Spinal cord (tissue), 10 donors: ENCODE measurements around the gene ZNF496. TPM values are rescaled to one million over a fixed set of nuclear protein-coding genes. Genes with fewer than 3 reads are reported as not detected.

Source experiments
- DNase-seq, 6 donors: peaks; one replicate each; pipeline versions ENCODE4 v3.0.0 to v3.0.0-alpha.2; 2013 to 2015; ENCODE audit warnings: low spot score in 6 of 6, low read depth in 4 of 6
- H3K27ac ChIP-seq: one replicate; pipeline ENCODE4 v1.5.1; 2013; ENCODE audit warnings: low read depth, low read length, control low read depth
- H3K27me3 ChIP-seq: one replicate; pipeline ENCODE4 v1.6.1; 2013; ENCODE audit warnings: low read length; ENCODE audit not compliant: control insufficient read depth, insufficient read depth
- H3K36me3 ChIP-seq: one replicate; pipeline ENCODE4 v1.6.1; 2013; ENCODE audit warnings: low read length; ENCODE audit not compliant: control insufficient read depth, insufficient read depth
- H3K4me1 ChIP-seq: one replicate; pipeline ENCODE4 v1.6.1; 2013; ENCODE audit warnings: low read length; ENCODE audit not compliant: control insufficient read depth, insufficient read depth
- H3K4me3 ChIP-seq: one replicate; pipeline ENCODE4 v1.5.1; 2013; ENCODE audit warnings: low read depth, low read length, control low read depth
- H3K9me3 ChIP-seq: one replicate; pipeline ENCODE4 v1.6.1; 2013; ENCODE audit warnings: low read length; ENCODE audit not compliant: control insufficient read depth, insufficient read depth
- WGBS: methylation state at CpG from one replicate; pipeline ENCODE4 v1.1.5; 2013; ENCODE audit warnings: missing lambda C conversion rate; ENCODE audit not compliant: insufficient coverage; 5-methylcytosine and 5-hydroxymethylcytosine counted together
- polyA plus RNA-seq, 2 donors: library from polyadenylated mRNA; unstranded; fragments of 120-200 nt; gene quantifications; one replicate each; pipeline ENCODE4 v1.2.1, GENCODE V29; 2013; ENCODE audit not compliant: insufficient read length in 2 of 2
- total RNA-seq, 2 donors: library from RNA; depleted of rRNA in 1 of 2; stranded (reverse); fragments of 120-200 nt in 1 of 2; fragments of >200 nt in 1 of 2; gene quantifications; one replicate each; pipeline versions ENCODE4 v1.2.3 to v1.2.4, GENCODE V29; 2013 to 2014
- donor health status: healthy.

ZNF496 gene
- total and polyA plus RNA-seq, 4 donors = 11.2 to 35.9 (median 27.9) TPM

DNA sequence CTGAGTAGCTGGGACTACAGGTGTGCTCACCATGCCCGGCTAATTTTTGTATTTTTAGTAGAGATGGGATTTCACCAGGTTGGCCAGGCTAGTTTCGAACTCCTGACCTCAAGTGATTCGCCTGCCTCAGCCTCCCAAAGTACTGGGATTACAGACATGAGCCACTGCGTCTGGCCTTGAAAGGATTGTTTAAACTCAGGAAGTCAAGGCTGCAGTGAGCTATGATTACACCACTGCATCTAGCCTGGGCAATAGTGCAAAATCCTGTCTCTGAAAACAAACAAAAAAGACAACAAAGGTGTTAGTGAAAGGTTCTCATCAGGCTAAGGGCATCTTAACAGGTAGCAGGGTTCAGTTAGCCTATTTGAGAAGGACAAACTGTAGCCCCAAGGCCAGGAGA is 14.2 kb upstream of the ZNF496 start:
- Histone ChIP-seq H3K4me1 (peaks cover 6% of the 10 kb centered on the region), H3K9me3 (no peaks in the 10 kb centered on the region), H3K4me3 (no peak overlapping the region), H3K27ac (no peak overlapping the region), H3K27me3 (no peaks in the 10 kb centered on the region), H3K36me3 (no peaks in the 10 kb centered on the region)
- WGBS = 90% methylated on average over 3 of the region's 4 CpGs
- DNase-seq = no peak

DNA sequence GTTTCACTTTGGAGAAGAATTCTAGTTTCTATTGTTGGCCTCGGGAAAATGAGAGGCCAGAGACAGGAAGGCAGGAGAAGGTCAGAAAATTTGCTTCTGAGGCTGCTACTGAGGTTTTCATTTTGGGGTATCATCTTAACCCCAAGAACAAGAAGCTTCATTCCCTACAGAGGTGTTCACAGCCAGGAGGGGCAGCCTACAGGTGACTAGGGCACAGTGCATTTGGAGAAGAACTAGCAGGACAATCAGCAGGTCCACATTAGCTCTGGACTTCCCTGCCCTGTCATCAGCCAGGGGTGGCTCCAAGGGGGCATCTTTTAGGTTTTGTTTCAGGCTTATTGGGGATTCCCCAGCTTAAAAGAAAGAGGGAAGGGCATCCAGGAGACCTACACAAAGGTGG is 12.1 kb upstream of the ZNF496 start:
- WGBS = 57% methylated on average over 1 of the region's 1 CpG
- H3K27ac ChIP-seq = no peak overlapping the region

DNA sequence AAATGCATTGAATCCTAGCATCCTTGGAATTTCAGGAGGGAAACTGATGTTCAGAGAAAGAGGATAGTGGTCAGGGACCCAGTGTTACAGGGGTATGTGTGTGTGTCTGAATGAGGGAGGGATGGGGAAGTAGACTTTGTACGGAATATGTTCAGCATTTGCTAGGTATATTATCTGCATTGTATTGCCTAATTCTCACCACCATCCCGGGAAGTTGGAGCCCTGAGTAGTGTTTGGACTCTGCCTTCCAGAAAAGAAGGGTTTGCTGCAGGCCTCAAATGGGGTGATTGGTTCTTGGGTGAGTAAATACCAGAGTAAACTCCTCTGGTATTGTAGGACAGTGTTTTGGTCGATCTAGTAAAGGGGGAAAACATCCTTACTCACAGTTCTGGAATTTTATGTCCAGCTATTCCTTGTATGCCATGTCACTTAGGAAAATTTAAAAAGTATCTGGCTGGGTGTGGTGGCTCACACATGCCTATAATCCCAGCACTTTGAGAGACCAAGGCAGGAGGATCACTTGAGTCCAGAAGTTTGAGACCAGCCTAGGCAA is 7.1 kb upstream of the ZNF496 start:
- H3K9me3 ChIP-seq = no peaks in the 10 kb centered on the region
- H3K36me3 ChIP-seq = peaks cover 10% of the 10 kb centered on the region
- no peak overlapping the region for H3K4me3 ChIP-seq
- no CpG with 5 or more reads among the region's 3 CpGs for WGBS
- H3K27ac ChIP-seq = no peak overlapping the region
- H3K4me1 ChIP-seq = peaks cover 23% of the 10 kb centered on the region
- no peak for DNase-seq
- no peaks in the 10 kb centered on the region for H3K27me3 ChIP-seq

More for the DNA sequence above, 12.1 kb upstream of the ZNF496 start:
- no peaks in the 10 kb centered on the region for H3K9me3 ChIP-seq
- no peak overlapping the region for H3K4me3 ChIP-seq
- DNase-seq = no peak
- peaks cover 6% of the 10 kb centered on the region for H3K4me1 ChIP-seq
- no peaks in the 10 kb centered on the region for H3K27me3 ChIP-seq
- peaks cover 6% of the 10 kb centered on the region for H3K36me3 ChIP-seq

DNA sequence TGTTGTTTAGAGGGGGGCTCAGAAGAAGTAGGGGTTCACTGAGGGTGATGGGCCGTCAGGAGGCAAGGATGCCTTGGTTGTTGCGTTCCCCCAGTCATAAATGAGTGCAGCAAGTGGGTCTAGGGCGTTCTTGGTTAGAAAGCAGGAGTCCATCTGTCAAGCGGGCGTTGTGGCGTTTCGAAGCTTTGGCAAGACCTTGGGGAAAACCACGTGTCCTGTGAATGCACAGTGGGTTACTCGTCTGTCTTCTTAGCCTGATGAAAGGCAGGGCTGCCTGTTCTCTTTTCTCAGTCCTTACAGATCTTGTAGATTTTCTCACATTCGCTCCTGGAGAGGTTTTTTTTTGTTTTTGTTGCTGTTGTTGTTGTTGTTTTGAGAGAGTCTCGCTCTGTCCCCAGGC is 6.3 kb upstream of the ZNF496 start:
- Histone ChIP-seq H3K27me3 (no peaks in the 10 kb centered on the region), H3K27ac (no peak overlapping the region), H3K4me1 (peaks cover 30% of the 10 kb centered on the region), H3K4me3 (no peak overlapping the region), H3K36me3 (peaks cover 10% of the 10 kb centered on the region), H3K9me3 (no peaks in the 10 kb centered on the region)
- peak in 1 of 6 donors; percentile 27 for DNase-seq
- 52% methylated on average over 9 of the region's 11 CpGs for WGBS

DNA sequence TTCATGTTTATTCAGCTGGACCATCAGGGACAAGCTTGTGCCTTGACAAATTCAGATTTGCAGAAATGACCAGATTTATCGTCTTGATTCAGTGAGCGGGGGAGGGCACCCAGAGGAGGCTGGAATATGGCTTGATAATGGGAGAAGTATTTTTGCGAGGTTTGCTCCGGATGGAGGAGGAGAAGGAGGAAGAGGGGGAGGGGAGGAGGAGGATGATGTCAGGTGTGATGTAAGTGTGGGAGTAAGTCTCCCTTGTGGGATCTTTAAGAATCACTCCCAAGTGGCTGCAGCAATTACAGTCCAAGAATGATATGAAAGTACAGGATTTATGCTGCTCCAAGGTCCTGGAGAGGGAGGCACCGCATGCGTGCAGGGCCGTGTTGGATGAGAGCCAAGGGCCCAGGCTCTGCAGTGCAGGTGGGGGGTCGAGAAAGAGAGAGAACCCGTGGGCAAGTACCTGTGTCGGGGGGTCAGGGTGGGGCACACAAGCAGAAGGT is 5.6 kb upstream of the ZNF496 start:
- peaks cover 33% of the 10 kb centered on the region for H3K4me1 ChIP-seq
- H3K9me3 ChIP-seq = no peaks in the 10 kb centered on the region
- 63% methylated on average over 10 of the region's 10 CpGs for WGBS
- no peak for DNase-seq
- H3K4me3 ChIP-seq = no peak overlapping the region
- no peaks in the 10 kb centered on the region for H3K27me3 ChIP-seq
- H3K27ac ChIP-seq = no peak overlapping the region
- peaks cover 10% of the 10 kb centered on the region for H3K36me3 ChIP-seq

DNA sequence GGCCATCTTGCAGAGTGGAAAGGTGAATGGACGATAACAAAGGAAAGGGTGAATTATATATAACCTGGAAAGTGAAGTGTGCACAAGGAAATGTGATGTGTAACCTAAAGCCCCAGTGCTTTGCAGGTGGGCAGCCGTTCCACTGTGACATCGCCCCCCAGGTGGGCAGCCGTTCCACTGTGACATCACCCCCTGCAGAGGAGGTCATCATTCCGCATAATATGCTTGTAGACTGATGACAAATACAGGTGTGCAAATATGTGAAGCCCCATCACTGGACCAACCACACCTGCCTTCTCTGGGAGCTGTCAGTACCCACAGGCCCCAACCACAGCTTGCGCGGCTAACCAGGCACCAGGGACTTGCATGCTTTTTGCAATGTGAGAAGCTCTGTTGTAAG is 4.7 kb upstream of the ZNF496 start:
- peaks cover 35% of the 10 kb centered on the region for H3K4me1 ChIP-seq
- peaks cover 10% of the 10 kb centered on the region for H3K36me3 ChIP-seq
- WGBS = 75% methylated on average over 3 of the region's 7 CpGs
- H3K4me3 ChIP-seq = no peak overlapping the region
- H3K9me3 ChIP-seq = no peaks in the 10 kb centered on the region
- no peak overlapping the region for H3K27ac ChIP-seq
- no peaks in the 10 kb centered on the region for H3K27me3 ChIP-seq
- no peak for DNase-seq

DNA sequence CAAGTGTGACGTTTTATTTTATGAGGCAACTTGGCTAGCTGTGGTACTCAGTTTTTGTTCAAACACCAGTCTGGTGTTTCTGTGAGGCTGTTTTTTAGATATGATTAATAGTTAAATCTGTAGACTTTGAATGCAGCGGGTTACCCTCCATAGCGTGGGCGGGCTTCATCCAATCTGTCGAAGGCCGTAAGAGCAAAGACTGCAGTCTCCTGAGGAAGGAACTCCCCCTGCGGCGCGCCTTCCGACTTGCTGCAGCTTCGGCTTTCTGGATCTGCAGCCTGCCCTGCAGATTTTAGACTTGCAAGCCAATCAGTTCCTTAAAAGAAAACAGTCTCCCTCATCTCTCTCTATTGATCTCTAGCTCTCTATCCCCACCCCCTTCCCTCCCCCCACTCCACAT is 4.2 kb upstream of the ZNF496 start:
- Histone ChIP-seq H3K4me3 (no peak overlapping the region), H3K36me3 (peaks cover 10% of the 10 kb centered on the region), H3K4me1 (peaks cover 35% of the 10 kb centered on the region), H3K27me3 (no peaks in the 10 kb centered on the region), H3K27ac (no peak overlapping the region), H3K9me3 (no peaks in the 10 kb centered on the region)
- WGBS = 54% methylated on average over 10 of the region's 11 CpGs
- DNase-seq = peak in 2 of 6 donors; percentile 27 to 56

DNA sequence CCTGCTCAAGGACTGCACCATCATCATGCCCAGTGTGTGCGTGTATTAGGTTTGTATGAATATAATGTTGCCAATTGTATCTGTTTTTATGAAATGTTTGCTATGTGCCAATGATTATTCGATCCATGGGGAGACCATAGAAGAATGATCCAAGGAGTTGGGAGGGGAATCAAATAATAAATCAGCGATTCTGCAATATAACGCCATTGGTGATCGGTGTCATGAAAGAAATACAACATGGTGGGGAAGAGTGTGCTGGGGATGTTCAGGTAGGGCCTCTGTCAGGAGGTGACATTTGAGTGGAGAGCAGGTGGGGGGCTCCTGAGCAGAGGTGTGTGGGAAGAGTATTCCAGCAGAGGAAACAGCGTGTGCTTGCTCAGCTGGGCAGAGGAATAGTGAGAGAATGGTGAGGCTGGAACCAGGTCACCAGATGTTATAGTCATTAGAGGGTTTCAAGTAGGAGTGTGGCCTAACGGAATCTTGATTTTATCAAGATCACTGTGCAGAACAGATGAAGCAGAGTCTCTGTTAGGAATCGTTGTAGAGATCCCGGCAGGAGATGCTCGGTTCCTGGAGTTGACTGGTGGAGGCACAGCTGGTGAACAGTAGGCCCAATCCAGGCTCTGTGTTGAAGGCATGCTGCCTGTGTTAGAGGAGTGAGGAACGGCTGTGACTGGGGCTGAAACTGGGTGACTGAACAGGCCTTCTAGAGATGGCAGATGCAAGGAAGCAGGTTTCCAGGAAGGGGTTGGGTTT is 2.9 kb upstream of the ZNF496 start:
- Histone ChIP-seq H3K4me3 (no peak overlapping the region), H3K27me3 (no peaks in the 10 kb centered on the region), H3K36me3 (peaks cover 4% of the 10 kb centered on the region), H3K4me1 (peaks cover 45% of the 10 kb centered on the region), H3K9me3 (no peaks in the 10 kb centered on the region), H3K27ac (no peak overlapping the region)
- DNase-seq = peak in 1 of 6 donors; percentile 34
- WGBS = 76% methylated on average over 11 of the region's 11 CpGs

DNA sequence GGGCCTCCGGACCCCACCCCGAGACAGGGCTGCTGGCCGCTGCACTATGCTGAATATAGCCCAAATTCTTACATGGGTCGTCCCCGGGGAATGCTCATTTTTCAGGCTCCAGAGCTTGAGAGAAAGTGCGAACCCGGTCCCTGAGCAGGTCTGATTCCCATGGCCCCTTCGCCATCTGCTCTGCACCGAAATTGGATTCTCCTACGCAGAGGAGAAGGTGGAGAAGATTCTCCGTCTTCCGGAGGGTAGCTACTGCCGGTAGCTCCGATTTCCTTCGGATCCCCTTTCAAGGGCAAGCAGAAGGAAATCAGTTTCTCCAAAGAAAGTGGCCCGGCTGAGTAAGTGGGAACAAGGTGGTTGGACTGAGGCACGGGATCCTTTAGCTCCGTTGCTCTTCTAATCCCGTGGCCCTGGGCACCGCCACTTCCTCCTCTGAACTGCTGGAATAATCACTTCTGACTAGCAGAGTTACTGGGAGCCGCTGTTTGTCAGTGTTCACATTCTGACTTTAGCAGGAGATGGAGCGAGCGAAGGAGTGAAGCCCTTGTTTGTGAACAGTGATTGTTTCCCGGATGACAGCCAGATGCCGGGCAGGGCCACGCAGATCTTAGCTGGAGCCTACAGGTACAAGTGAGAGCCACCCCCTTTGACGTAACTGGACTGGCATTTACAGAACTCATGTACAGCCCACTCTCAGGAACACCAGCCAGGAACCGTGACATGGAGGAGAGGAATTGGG is 1.1 kb upstream of the ZNF496 start:
- DNase-seq = peak in 2 of 6 donors; percentile 40 to 52
- peaks cover 21% of the 10 kb centered on the region for H3K36me3 ChIP-seq
- peaks cover 46% of the 10 kb centered on the region for H3K4me1 ChIP-seq
- H3K4me3 ChIP-seq = peak overlapping the region; percentile 80
- 10% methylated on average over 25 of the region's 28 CpGs for WGBS
- H3K9me3 ChIP-seq = no peaks in the 10 kb centered on the region
- no peaks in the 10 kb centered on the region for H3K27me3 ChIP-seq
- H3K27ac ChIP-seq = peak overlapping the region; percentile 67
